Activated T-helper 9 cell treated with anti-CD3 and anti-CD28 coated beads, Interleukin-2, amount 50 U/mL, for 16 hours (primary cell): Measurements from ENCODE around the gene DBNDD2.

Experiments
- DNase-seq: peaks from one replicate; pipeline ENCODE4 v3.0.0-alpha.2; 2020; ENCODE audit warnings: low read depth

The DBNDD2 gene

GRCh38 chr20:45415822-45416637 is 7.9 kb downstream of the DBNDD2 start, which contains the start of gene PIGT:
TSS of gene PIGT (plus strand) at chr20:45416141. CDS start at chr20:45416157, 16 bp downstream.
- peak; percentile 83 for DNase-seq

- DNase-seq = no peak
These were observed 8.8 kb downstream of the DBNDD2 start for GRCh38 chr20:45416917-45417316.

GRCh38 chr20:45419188-45420091 is 11.4 kb downstream of the DBNDD2 start:
- DNase-seq = no peak

GRCh38 chr20:45420125-45420524 is 12.0 kb downstream of the DBNDD2 start:
- no peak for DNase-seq

- no peak for DNase-seq
These were observed 15.6 kb downstream of the DBNDD2 start for GRCh38 chr20:45423700-45424099.

- DNase-seq = no peak
These were observed 17.5 kb downstream of the DBNDD2 start for GRCh38 chr20:45425561-45425960.

GRCh38 chr20:45426320-45427016 is 18.4 kb downstream of the DBNDD2 start:
- DNase-seq = no peak

- no peak for DNase-seq
These were observed 19.4 kb downstream of the DBNDD2 start for GRCh38 chr20:45427236-45428149.

GRCh38 chr20:45429618-45430017 is 21.5 kb downstream of the DBNDD2 start:
- DNase-seq = no peak

GRCh38 chr20:45432294-45432693 is 24.2 kb downstream of the DBNDD2 start:
- DNase-seq = no peak

GRCh38 chr20:45433316-45433715 is 25.2 kb downstream of the DBNDD2 start:
- DNase-seq = no peak

GRCh38 chr20:45433976-45434375 is 25.9 kb downstream of the DBNDD2 start:
- DNase-seq = no peak

- DNase-seq = peak; percentile 77
These were observed 28.8 kb downstream of the DBNDD2 start for GRCh38 chr20:45436732-45437485.

- DNase-seq = no peak
These were observed 32.3 kb downstream of the DBNDD2 start for GRCh38 chr20:45440424-45440823.

GRCh38 chr20:45440891-45441685 is 33.0 kb downstream of the DBNDD2 start:
- DNase-seq = no peak

GRCh38 chr20:45441746-45442145 is 33.7 kb downstream of the DBNDD2 start:
- no peak for DNase-seq

- DNase-seq = no peak
These were observed 36.0 kb downstream of the DBNDD2 start for GRCh38 chr20:45444050-45444449.

- no peak for DNase-seq
These were observed 37.9 kb downstream of the DBNDD2 start for GRCh38 chr20:45445805-45446562.

- no peak for DNase-seq
These were observed 40.2 kb downstream of the DBNDD2 start for GRCh38 chr20:45448270-45448669.
